Measurements from ENCODE around the gene GIGYF2.
"Not testable (repeated sequence)": the region's sequence is repeated elsewhere in the genome, so short reads cannot be mapped to it uniquely, and the experiment has no call there.

Gene GIGYF2

DNA sequence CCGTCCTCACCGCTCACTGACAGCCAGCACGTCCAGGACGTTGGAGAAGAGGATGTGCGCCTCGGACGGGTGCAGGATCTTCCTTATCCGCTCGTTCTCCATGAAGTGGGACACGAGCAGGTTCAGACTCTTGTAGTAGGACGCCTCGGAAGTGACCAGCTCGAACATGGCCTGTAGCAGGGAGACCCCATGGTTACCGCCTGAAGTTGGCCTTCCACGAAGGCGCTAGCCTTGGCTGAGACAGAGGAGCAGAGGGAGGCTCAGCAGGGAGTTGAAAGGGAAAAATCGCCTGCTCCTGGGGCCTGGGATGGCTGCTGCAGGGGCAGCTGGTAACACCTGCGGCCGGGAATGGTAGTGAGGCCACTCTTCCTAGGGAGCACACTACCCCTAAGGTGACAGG is 197.6 kb downstream of the GIGYF2 start:
- DNase-seq (ENCODE audit: low spot score), result no peak

DNA sequence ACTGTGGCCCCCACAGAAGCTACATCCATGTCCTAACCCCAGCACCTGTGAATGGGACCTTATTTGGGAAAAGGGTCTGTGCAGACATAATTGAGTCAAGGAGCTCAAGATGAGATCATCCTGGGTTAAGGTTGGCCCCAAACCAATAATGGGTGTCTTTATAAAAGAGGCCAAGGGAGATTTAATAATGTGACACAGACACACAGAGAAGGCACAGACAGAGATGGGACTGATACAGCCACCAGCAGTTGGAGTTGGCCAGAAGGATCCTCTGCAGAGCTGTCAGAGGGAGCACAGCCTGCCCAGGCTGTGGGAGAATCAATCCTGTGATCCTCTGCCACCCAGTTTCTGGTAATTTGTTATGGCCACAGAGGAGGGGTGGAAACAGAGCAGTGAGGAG is 199.0 kb downstream of the GIGYF2 start:
- no peak for DNase-seq (ENCODE audit: low spot score)

DNA sequence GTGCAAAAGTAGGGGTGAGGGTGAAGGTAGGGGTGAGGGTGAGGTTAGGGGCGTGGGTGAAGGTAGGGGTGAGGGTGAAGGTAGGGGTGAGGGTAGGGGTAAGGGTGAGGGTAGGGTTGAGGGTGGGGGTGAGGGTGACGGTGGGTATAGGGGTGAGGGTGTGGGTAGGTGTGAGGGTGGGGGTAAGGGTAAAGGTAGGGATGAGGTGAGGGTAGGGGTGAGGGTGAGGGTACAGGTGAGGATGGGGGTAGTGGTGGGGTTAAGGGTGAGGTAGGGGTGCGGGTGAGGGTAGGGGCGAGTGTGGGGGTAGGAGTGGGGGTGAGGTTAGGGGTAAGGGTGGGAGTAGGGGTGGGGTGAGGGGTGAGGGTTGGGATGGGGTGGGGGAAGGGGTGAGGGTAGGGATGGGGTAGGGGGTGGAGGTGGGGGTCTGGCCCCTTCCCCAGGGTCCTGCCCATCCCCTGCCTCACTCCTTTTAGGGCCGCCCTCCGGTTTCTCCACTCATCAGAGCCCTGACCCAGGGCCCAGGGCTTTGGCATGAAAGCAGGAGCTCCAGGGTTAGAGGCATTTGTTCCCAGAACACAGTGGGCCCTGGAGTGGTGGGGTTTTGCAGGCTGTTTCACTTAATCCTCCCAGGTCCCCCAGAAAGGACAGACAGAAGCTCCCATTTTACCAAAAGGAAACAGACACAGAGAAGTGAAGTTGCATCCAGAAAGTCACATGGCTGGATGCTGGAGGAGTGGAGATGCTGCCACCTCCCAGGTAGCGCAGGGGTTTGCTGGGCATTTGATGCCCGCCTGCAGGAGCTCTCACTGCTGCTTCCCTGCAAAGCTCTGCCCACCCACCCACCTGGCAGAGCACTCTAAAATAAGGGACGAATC is 199.8 kb downstream of the GIGYF2 start:
- no peak for DNase-seq (ENCODE audit: low spot score)

GRCh38 chr2:232897598-232898408 is 200.7 kb downstream of the GIGYF2 start:
- DNase-seq (ENCODE audit: low spot score), result no peak

GRCh38 chr2:232898592-232899543 is 201.7 kb downstream of the GIGYF2 start:
- no peak for DNase-seq (ENCODE audit: low spot score)

GRCh38 chr2:232900811-232901735 is 203.9 kb downstream of the GIGYF2 start:
- DNase-seq (ENCODE audit: low spot score), result no peak

GRCh38 chr2:232901736-232902578 is 204.8 kb downstream of the GIGYF2 start:
- DNase-seq (ENCODE audit: low spot score), result no peak

GRCh38 chr2:232903989-232904388 is 206.9 kb downstream of the GIGYF2 start:
- no peak for DNase-seq (ENCODE audit: low spot score)

DNA sequence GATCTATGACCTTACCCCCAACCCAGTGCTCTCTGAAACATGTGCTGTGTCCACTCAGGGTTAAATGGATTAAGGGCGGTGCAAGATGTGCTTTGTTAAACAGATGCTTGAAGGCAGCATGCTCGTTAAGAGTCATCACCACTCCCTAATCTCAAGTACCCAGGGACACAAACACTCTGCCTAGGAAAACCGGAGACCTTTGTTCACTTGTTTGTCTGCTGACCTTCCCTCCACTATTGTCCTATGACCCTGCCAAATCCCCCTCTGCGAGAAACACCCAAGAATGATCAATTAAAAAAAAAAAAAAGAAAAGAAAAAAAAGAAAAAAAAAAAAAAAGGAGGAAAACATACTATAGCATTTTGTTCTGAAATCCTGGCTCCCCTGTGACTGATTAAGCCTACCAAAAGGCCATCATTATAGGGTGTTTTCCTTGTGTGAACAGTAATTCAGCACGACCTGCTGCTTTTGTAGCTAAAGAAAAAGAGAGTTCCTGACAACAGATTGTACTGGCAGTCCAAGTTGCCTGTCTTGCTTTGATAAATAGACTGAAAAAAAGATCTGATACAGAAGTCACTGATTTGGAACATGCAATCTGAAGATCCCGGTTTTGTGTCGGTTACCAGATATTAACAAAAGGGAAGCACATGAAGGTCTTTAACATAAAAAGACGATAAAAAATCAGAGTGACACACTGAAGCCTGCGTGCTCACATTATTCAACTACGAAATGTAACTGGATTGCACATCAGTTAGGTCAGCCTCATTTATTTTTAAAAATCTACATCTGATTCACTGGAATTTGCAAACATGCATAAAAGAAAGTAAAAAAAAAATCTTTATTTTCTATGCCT is 210.0 kb downstream of the GIGYF2 start:
- not testable (repeated sequence) for DNase-seq (ENCODE audit: low spot score)

- DNase-seq (ENCODE audit: low spot score), result not testable (repeated sequence)
Measured at GRCh38 chr2:232907718-232908085, 210.6 kb downstream of the GIGYF2 start.

DNA sequence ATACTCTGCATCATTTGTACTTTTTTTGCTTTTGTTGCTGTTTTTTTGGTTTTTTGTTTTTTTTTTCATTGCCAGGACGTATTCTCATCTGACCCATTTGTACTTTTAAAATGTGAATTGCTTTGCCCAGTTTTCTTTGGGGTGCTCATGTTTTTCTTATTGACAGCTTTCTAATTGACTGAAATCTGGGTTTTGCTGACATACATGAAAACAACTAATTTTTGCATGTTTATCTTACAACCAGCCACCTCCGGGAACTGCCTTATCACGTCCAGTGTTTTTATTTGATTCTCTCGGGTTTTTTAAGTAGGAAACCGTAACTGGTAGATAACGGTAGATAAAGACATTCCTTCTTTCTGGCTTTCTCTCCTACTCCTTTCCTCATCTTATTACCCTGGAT is 211.6 kb downstream of the GIGYF2 start:
- DNase-seq (ENCODE audit: low spot score), result no peak

All from CD4-positive, alpha-beta T cell treated with Interleukin-2 at 100 ng/mL for 4 hours (primary cell).